Small intestine (tissue), 7 donors: Measurements from ENCODE around the gene GSTA1. TPM values are rescaled to one million over a fixed set of nuclear protein-coding genes. Genes with fewer than 3 reads are reported as not detected.
"Not testable (repeated sequence)": the region's sequence is repeated elsewhere in the genome, so short reads cannot be mapped to it uniquely, and the experiment has no call there.

Source experiments
- DNase-seq, 2 donors: peaks; one replicate each; pipeline versions ENCODE4 v3.0.0 to v3.0.0-alpha.2; 2013
- FAIRE-seq: peaks from 2 replicates; lab custom pipeline; 2012; peaks lifted over from hg19 to GRCh38; lab: Jason Lieb, UNC
- H3K27ac ChIP-seq, 3 donors: one replicate each; pipeline ENCODE4 v1.5.1; 2013; ENCODE audit warnings: low read length in 2 of 3, mild to moderate bottlenecking in 2 of 3, control low read depth in 1 of 3, inconsistent platforms in 1 of 3, low read depth in 1 of 3, moderate library complexity in 1 of 3
- H3K27me3 ChIP-seq, 3 donors: one replicate each; pipeline ENCODE4 v1.6.1; 2013; ENCODE audit warnings: low read length in 3 of 3, inconsistent platforms in 1 of 3; ENCODE audit not compliant: control insufficient read depth in 3 of 3, insufficient read depth in 3 of 3
- H3K36me3 ChIP-seq, 3 donors: one replicate each; pipeline ENCODE4 v1.6.1; 2013; ENCODE audit warnings: low read length in 3 of 3, inconsistent platforms in 1 of 3, low read depth in 1 of 3, mild to moderate bottlenecking in 1 of 3, moderate library complexity in 1 of 3; ENCODE audit not compliant: control insufficient read depth in 3 of 3, insufficient read depth in 2 of 3
- H3K4me1 ChIP-seq, 3 donors: one replicate each; pipeline ENCODE4 v1.6.1; 2013; ENCODE audit warnings: low read length in 2 of 3, inconsistent platforms in 1 of 3, low read depth in 1 of 3, mild to moderate bottlenecking in 1 of 3, moderate library complexity in 1 of 3; ENCODE audit not compliant: control insufficient read depth in 3 of 3, insufficient read depth in 2 of 3
- H3K4me3 ChIP-seq, 3 donors: one replicate each; pipeline ENCODE4 v1.5.1; 2013; ENCODE audit warnings: low read length in 3 of 3, control low read depth in 1 of 3, inconsistent platforms in 1 of 3, low read depth in 1 of 3, mild to moderate bottlenecking in 1 of 3, moderate library complexity in 1 of 3
- H3K9me3 ChIP-seq, 2 donors: one replicate each; pipeline ENCODE4 v1.6.1; 2013; ENCODE audit warnings: low read depth in 1 of 2, low read length in 1 of 2; ENCODE audit not compliant: control insufficient read depth in 2 of 2, insufficient read depth in 1 of 2
- WGBS, 3 donors: extraction: QIAGEN DNeasy Blood & Tissue Kit; methylation state at CpG; one replicate each; pipeline ENCODE4 v1.1.7; 2013; 5-methylcytosine and 5-hydroxymethylcytosine counted together
- polyA plus RNA-seq, 4 donors: library from polyadenylated mRNA; stranded (reverse) in 3 of 4; unstranded in 1 of 4; fragments of 200-250 nt in 3 of 4; fragments of 120-200 nt in 1 of 4; gene quantifications; one replicate each; pipeline versions ENCODE4 v1.2.1 to v1.2.3, GENCODE V29; 2013
- donor health status: healthy with polysubstance abuse.
- donor health status: control.
- donor health status: control.
- donor health status: Bipolar disorder and iron deficiency.
- donor health status: healthy.

The GSTA1 gene
- polyA plus RNA-seq, 4 donors, result 174 to 2,206 (median 874) TPM

DNA sequence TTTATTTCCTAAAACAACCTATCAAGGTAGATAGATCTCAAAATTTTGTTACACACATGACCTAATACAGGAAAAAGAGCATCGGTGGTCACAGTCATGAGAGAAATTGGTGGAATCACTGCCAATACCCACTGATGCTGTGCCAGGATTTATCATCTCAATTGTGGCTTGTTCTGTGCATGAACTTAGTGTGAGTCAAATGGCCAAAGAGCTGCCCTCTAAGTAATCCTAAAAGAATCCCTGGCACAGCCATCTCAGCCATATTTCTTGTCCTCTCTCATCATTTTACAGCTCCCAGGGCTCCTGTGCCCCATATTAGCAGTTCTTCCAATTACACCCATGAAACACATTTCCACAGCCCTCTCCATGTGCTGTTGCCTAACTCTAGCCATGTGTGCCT lies 30.9 kb upstream of the GSTA1 start:
- Histone ChIP-seq H3K4me1 (no peaks in the 10 kb centered on the region), H3K4me3 (no peak overlapping the region), H3K27ac (no peak overlapping the region), H3K27me3 (no peaks in the 10 kb centered on the region), H3K9me3 (no peaks in the 10 kb centered on the region), H3K36me3 (no peaks in the 10 kb centered on the region)
- DNase-seq, result no peak
- 87 to 93% (median 91%) methylated on average over 1 of the region's 1 CpG for WGBS, 3 donors
- FAIRE-seq, result no peak

DNA sequence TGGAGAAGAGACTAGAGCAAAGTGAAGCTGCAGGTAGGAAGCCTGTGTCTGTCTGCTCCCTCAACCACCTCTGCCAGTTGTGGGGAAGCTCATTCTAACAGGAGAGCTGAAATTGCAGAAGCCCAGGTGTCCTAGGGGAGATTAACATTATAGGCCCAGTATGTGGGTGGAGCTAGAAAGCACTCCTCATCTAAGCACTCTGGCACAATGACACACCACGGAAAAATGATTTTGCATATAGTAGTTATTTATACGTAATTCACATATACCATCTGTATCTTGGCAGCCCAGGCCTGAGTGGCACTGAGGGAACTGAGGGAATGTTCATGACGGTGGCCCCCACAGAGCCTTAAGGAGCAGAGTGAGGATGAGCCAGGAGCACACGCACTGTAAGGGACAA lies 27.3 kb upstream of the GSTA1 start:
- H3K27me3 ChIP-seq, H3K4me1 ChIP-seq, FAIRE-seq, H3K4me3 ChIP-seq, H3K27ac ChIP-seq, H3K9me3 ChIP-seq, H3K36me3 ChIP-seq, DNase-seq: not testable (repeated sequence)
- WGBS, 3 donors, result 84 to 88% (median 88%) methylated on average over 4 of the region's 4 CpGs

DNA sequence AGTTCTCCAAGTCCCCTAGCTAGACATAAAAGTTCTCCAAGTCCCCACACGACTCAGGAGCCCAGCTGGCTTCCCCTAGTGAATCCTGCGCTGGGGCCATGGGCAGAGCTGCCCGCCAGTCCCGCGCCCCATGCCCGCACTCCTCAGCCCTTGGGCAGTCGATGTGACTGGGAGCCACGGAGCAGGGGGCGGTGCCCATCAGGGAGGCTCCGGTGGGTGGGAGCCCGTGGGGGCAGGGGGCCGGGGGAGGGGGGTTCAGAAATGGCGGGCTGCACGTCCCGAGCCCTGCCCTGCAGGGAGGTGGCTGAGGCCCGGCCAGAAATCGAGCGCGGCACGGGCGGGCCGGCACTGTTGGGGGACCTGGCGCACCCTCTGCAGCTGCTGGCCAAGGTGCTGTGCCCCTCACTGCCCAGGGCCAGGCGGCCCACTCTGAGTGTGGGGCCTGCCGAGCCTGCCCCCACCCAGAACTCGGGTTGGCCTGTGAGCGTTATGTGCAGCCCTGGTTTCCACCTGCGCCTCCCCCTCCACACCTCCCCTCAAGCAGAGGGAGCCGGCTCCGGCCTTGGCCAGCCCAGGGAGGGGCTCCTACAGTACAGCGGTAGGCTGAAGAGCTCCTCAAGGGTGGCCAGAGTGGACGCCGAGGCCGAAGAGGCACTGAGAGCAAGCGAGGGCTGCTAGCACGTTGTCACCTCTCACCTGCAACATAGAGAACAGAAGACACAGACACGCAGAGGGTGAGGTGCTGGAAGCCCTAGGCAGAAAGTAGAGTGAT lies 25.6 kb upstream of the GSTA1 start:
- DNase-seq (no peak), FAIRE-seq (no peak)
- Histone ChIP-seq H3K27ac (no peak overlapping the region), H3K9me3 (peaks cover 0 to 19% of the 10 kb centered on the region in 2 donors), H3K36me3 (no peaks in the 10 kb centered on the region), H3K27me3 (no peaks in the 10 kb centered on the region), H3K4me1 (no peaks in the 10 kb centered on the region), H3K4me3 (no peak overlapping the region)
- WGBS, 3 donors, result 89 to 91% (median 89%) methylated on average over 28 to 37 of the region's 37 CpGs

DNA sequence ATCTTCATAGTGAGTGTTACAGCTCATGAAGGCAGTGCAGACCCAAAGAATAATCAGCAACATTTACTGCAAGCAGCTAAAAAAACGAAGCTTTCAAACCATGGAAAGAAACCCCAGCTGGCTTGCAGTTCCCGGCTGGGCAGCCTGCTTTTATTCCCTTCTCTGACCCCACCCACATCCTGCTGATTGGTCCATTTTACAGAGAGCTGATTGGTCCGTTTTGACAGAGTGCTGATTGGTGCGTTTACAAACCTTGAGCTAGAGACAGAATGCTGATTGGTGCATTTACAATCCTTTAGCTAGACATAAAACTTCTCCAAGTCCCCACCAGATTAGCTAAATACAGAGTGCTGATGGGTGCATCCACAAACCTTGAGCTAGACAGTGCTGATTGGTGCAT lies 25.0 kb upstream of the GSTA1 start:
- not testable (repeated sequence) for FAIRE-seq, DNase-seq, H3K4me1 ChIP-seq, H3K36me3 ChIP-seq, H3K27me3 ChIP-seq, H3K4me3 ChIP-seq, H3K27ac ChIP-seq
- peaks cover 0 to 19% of the 10 kb centered on the region in 2 donors for H3K9me3 ChIP-seq
- 86 to 87% (median 87%) methylated on average over 4 of the region's 4 CpGs for WGBS, 3 donors

DNA sequence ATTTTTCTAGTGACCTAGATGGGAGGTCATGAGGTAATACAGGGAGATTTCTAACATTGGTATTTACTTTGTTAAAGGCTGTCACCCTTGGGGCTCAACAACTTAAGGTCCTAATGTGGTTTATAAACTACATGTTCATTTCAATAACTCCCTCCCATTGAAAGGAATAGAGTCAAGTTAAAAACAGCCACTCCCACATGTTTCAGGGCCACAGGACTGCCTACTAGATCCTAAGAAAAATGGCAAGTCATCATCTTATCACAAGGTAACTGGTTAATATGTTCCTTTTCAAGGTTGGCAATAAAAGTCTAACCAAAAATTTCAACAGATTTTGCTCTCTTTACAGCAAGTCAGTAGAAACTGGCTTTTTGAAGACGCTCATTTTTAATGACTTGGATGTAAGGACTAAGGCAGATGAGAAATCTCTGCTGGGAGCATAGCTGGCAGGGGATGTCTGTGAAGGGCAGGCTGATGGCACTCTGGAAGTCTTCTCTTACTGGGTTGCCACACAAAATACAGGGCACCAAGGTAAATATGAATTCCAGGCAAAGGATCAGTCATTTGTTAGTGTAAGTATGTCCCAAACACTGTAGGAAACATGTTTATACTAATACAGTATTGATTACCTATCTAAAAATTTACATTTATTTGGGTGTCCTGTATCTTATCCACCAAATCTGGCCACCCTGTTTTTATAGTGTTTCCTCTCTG lies 23.6 kb upstream of the GSTA1 start:
- not testable (repeated sequence) for H3K27me3 ChIP-seq, H3K36me3 ChIP-seq, H3K27ac ChIP-seq, FAIRE-seq, DNase-seq, H3K4me1 ChIP-seq, H3K4me3 ChIP-seq
- 70 to 88% (median 77%) methylated on average over 1 of the region's 1 CpG for WGBS, 3 donors
- peaks cover 0 to 22% of the 10 kb centered on the region in 2 donors for H3K9me3 ChIP-seq

DNA sequence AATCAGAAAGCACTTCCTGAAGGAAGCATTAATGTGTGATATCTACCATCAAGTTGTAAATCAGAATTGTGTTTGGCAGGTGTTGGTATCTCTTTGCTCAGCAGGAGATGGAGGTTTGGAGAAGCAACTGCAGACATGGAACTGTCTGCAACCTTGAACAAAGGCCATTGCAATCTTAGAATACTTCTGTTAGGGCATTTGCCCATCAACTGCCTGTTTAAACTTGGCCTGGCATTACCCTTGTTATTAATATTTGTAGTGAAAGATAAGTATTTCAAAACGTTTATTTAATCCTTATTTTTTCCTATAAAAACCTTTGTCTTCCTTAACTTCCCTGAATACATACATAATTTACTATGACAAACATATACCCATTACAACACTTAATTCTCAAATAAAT lies 22.9 kb upstream of the GSTA1 start:
- DNase-seq (no peak), FAIRE-seq (no peak)
- Histone ChIP-seq H3K27me3 (no peaks in the 10 kb centered on the region), H3K4me1 (no peaks in the 10 kb centered on the region), H3K9me3 (peaks cover 0 to 26% of the 10 kb centered on the region in 2 donors), H3K27ac (no peak overlapping the region), H3K4me3 (no peak overlapping the region), H3K36me3 (peaks cover 0 to 2% (median 0%) of the 10 kb centered on the region in 3 donors)
- 7 to 28% (median 15%) methylated on average over 1 of the region's 1 CpG for WGBS, 3 donors

DNA sequence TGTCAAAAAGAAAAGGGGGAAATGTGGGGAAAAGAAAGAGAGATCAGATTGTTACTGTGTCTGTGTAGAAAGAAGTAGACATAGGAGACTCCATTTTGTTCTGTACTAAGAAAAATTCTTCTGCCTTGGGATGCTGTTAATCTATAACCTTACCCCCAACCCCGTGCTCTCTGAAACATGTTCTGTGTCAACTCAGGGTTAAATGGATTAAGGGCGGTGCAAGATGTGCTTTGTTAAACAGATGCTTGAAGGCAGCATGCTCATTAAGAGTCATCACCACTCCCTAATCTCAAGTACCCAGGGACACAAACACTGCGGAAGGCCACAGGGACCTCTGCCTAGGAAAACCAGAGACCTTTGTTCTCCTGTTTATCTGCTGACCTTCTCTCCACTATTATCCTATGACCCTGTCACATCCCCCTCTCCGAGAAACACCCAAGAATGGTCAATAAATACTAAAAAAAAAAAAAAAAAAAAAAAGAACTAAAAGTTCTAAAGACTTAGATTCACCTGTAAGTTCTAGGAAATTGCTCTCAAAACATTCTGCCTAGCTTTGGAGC lies 22.4 kb upstream of the GSTA1 start:
- DNase-seq, H3K27me3 ChIP-seq, FAIRE-seq, H3K27ac ChIP-seq, H3K4me1 ChIP-seq, H3K36me3 ChIP-seq, H3K4me3 ChIP-seq: not testable (repeated sequence)
- H3K9me3 ChIP-seq, result peaks cover 0 to 30% of the 10 kb centered on the region in 2 donors
- 46 to 72% (median 64%) methylated on average over 3 to 4 of the region's 4 CpGs for WGBS, 3 donors

DNA sequence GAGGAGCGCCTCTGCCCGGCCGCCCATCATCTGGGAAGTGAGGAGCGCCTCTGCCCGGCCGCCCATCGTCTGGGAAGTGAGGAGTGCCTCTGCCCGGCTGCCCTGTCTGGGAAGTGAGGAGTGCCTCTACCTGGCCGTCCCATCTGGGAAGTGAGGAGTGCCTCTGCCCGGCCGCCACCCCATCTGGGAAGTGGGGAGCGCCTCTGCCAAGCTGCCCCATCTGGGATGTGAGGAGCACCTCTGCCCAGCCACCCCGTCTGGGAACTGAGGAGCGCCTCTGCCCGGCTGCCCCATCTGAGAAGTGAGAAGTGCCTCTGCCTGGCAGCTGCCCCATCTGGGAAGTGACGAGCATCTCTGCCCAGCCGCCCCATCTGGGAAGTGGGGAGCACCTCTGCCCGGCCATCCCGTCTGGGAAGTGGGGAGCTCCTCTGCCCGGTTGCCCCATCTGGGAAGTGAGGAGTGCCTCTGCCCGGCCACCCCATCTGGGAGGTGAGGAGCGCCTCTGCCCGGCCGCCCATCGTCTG lies 21.7 kb upstream of the GSTA1 start:
- not testable (repeated sequence) for FAIRE-seq, H3K27ac ChIP-seq, DNase-seq, H3K4me3 ChIP-seq, H3K36me3 ChIP-seq, H3K27me3 ChIP-seq, H3K4me1 ChIP-seq
- WGBS, 3 donors, result 94 to 96% (median 95%) methylated on average over 22 to 25 of the region's 25 CpGs
- H3K9me3 ChIP-seq, result peaks cover 0 to 30% of the 10 kb centered on the region in 2 donors
